K562 (cell line): ENCODE data around the gene TRPC4. TPM values are rescaled to one million over a fixed set of nuclear protein-coding genes. Genes with fewer than 3 reads are reported as not detected.

Experiments
- DACH1 ChIP-seq: fragments of 450-650 bp; IDR thresholded peaks from 2 replicates; pipeline ENCODE4 v1.6.1; 2018; ENCODE audit not compliant: partially characterized antibody
- E2F8 ChIP-seq: fragments of 450-650 bp; IDR thresholded peaks from 2 replicates; pipeline ENCODE4 v1.7.1; 2018; ENCODE audit warnings: mild to moderate bottlenecking, low read depth; ENCODE audit not compliant: partially characterized antibody
- HOXB6 ChIP-seq: fragments of 250-450 bp; sonication (Bioruptor Pico); IDR thresholded peaks from 2 replicates; pipeline ENCODE4 v1.5.1; 2022; ENCODE audit warnings: mild to moderate bottlenecking, borderline replicate concordance
- IRF9 ChIP-seq: fragments of 450-650 bp; IDR thresholded peaks from 2 replicates; pipeline ENCODE4 v1.6.1; 2016; ENCODE audit warnings: missing biosample characterization, missing genetic modification characterization
- MGA ChIP-seq: fragments of 450-650 bp; IDR thresholded peaks from 2 replicates; pipeline ENCODE4 v1.6.1; 2016; ENCODE audit warnings: mild to moderate bottlenecking, moderate library complexity
- ZNF512 ChIP-seq: IDR thresholded peaks from 2 replicates; pipeline ENCODE4 v1.6.1; 2016; ENCODE audit warnings: missing genetic modification characterization, missing compliant biosample characterization
- polyA plus RNA-seq, 8 experiments: library from polyadenylated mRNA; depleted of rRNA in 4 of 8; stranded (reverse) in 5 of 8; unstranded in 3 of 8; fragments of >200 nt; fragmentation: Nextera tagmentation in 2 of 8; fragmentation: Illumina TruSeq in 1 of 8; extraction: Ambion mirVana in 2 of 8; extraction: Trizol in 1 of 8; gene quantifications; 2 replicates each; pipeline versions ENCODE4 v1.2.1 to v1.2.3, GENCODE V29; 2011 to 2014; ENCODE audit warnings: inconsistent platforms in 1 of 8, missing spikeins in 1 of 8
- total RNA-seq, 7 experiments: library from RNA; depleted of rRNA in 6 of 7; stranded (reverse); fragments of >200 nt in 6 of 7; fragmentation: Illumina TruSeq in 2 of 7; extraction: Trizol in 2 of 7; gene quantifications; 2 replicates each; pipeline versions ENCODE4 v1.2.1 to v1.2.3, GENCODE V29; 2011 to 2021; ENCODE audit warnings: low replicate concordance in 1 of 7

TRPC4 gene
- total and polyA plus RNA-seq, 9 of the 15 experiments (the other 6 are each of a cell fraction or from before 2014, with no cell fraction given) = 0.03 to 0.04 TPM; not detected in 7

GRCh38 chr13:37741536-37741935 is 128.0 kb downstream of the TRPC4 start (continued):
- TF ChIP-seq MGA (no peak), HOXB6 (no peak), E2F8 (no peak), ZNF512 (tag) (no peak), IRF9 (tag) (no peak), DACH1 (no peak)
